Neuron (in vitro differentiated cells): ENCODE results near the gene WBP4.
"Not testable (repeated sequence)": the region's sequence is repeated elsewhere in the genome, so short reads cannot be mapped to it uniquely, and the experiment has no call there.

Experiments used
- H2AFZ ChIP-seq: one replicate; pipeline ENCODE4 v1.6.1; 2013; ENCODE audit warnings: low read depth, mild to moderate bottlenecking, inconsistent platforms, low read length, moderate library complexity
- H3K27me3 ChIP-seq: one replicate; pipeline ENCODE4 v1.6.1; 2013; ENCODE audit warnings: low read length; ENCODE audit not compliant: insufficient read depth
- H3K36me3 ChIP-seq: one replicate; pipeline ENCODE4 v1.6.1; 2013; ENCODE audit warnings: low read length; ENCODE audit not compliant: insufficient read depth
- H3K4me1 ChIP-seq: one replicate; pipeline ENCODE4 v1.6.1; 2013; ENCODE audit warnings: low read length; ENCODE audit not compliant: insufficient read depth
- H3K4me3 ChIP-seq: 2 replicates; pipeline ENCODE4 v1.5.1; 2013; ENCODE audit warnings: mild to moderate bottlenecking, low read length, moderate library complexity
- H3K9me3 ChIP-seq: one replicate; pipeline ENCODE4 v1.6.1; 2013; ENCODE audit warnings: low read length

Gene WBP4

DNA sequence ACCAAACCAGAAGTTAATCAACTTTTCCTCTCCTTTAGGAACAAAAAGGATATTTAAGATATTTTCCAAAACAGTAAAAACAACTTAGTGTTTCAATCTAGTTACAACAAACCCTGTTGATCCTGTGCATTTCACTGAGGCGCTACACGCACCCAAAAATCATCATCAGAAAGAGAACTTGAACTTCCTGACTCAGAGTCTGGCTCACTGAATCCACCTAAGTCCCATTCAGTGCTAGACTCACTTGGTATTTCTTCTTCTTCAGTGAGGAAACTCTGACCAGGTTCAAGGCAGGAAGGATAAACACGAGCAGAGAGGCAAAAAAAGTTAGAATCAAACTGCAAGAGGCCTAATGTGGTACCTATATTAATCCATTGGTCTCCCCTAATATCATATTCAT, 69.0 kb downstream of the WBP4 start:
- Histone ChIP-seq H3K4me3 (no peak overlapping the region), H3K27me3 (no peaks in the 10 kb centered on the region), H3K4me1 (peaks cover 17% of the 10 kb centered on the region), H2AFZ (no peak overlapping the region), H3K9me3 (no peaks in the 10 kb centered on the region), H3K36me3 (peaks cover 8% of the 10 kb centered on the region)

DNA sequence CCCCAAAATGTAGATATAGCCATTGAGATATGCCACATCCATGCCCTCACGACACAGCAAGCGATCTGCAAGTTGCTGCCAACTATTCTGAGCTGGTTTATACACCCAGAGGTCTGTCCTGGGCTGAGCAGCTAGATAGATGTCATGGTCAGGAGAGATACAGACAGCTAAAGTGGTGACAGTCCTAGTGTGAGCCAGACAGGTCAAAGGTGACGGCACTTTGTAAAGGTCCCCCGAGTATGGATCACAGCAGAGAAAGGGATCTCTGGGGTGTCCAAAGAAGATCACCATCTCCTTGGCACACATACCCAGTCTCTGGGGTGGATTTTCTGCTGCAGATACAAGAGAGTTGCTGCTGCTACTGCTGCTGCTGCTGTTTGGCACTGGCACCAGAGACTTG, 69.9 kb downstream of the WBP4 start:
- not testable (repeated sequence) for H3K4me3 ChIP-seq, H3K9me3 ChIP-seq, H2AFZ ChIP-seq, H3K36me3 ChIP-seq, H3K27me3 ChIP-seq
- peaks cover 17% of the 10 kb centered on the region for H3K4me1 ChIP-seq

DNA sequence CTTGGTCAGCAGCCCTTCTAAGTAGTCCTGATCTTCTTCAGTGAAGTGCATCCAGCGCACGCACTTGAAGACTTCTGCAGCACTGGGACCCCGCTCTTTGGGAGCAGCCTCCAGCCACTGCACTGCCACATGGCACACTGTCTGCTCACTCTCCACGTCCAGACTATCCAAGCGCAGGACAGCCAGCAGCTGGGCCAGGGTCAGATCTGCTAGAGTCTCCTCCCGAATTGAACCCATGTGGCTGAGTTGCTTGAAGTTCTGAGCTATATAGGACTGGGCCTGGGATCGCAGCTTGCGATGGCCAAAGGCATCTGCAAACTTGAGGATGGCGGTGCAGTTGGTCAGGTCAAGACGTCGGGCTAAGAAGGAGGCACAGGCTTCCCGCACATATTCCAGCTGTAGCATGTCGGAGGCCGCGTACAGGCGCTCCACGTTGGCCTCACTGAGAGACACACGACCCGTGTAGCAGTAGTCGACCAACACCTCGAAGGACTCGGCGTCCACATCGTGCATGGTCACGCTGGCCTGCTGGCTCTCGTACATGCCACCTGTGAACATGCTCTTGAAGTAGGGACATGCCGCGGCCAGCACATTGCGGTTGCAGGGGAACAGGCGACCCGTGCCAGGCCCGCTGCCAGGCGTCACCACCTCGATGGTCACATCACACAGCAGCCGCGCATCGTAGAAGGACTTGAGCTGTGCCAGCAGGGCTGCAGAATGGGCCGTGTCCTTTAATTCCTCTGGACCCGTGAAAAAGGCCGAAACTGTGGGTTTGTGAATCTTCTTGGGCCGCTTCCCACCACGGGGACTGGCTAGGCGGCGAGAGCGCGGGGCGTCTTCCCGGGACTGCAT, 70.6 kb downstream of the WBP4 start:
- not testable (repeated sequence) for H3K27me3 ChIP-seq, H3K9me3 ChIP-seq, H3K36me3 ChIP-seq
- Histone ChIP-seq H2AFZ (peak overlapping the region; percentile 96), H3K4me1 (peaks cover 17% of the 10 kb centered on the region), H3K4me3 (peak overlapping the region; percentile 82)

DNA sequence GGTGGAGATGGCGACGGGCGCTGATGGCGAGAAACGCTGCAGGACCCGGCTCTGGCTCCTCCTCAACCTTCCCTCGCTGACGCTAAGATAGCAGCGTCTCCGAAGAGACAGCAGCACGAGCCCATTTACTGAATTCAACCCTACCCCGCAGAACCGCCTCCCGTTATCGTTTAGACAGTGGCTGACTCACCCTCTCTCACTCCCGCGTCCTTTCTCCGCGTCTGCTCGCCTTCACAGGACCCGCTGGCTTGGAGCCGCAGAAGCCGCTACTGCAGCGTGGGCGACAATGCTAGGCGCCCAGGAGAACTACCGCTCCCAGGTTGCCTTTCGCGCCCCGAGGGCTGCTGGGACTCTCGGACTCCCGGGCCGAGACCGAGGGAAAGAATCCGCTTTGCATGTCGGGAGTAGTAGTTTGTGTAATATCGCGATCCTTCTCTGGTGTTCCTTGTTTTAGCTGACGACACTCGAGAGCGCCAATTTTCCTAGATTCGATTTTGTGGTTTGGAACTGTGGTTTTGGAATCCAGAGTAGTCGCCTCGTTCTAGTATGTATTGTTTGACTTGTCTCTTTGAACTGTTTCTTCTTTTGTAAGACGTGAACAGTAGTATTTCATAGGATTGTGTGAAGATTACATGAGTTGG, 71.3 kb downstream of the WBP4 start, which contains the start of gene KBTBD6:
Gene KBTBD6 (minus strand): TSS at position 291 of the 641 bp plus-strand sequence. CDS start 291 bp downstream, outside the sequence.
- Histone ChIP-seq H3K9me3 (no peaks in the 10 kb centered on the region), H3K4me3 (peak within 1 kb of the TSS; percentile 82), H3K36me3 (peaks cover 8% of the 10 kb centered on the region), H3K4me1 (peaks cover 17% of the 10 kb centered on the region), H2AFZ (peak within 1 kb of the TSS; percentile 96), H3K27me3 (no peaks in the 10 kb centered on the region)
